NCI-H526 (cell line): ENCODE results near the gene ATP10A.
"Not testable (repeated sequence)": the region's sequence is repeated elsewhere in the genome, so short reads cannot be mapped to it uniquely, and the experiment has no call there.

Experiments used
- DNase-seq, 2 experiments: peaks; one replicate each; lab custom pipeline; 2025; lab: John Stamatoyannopoulos, UW

Gene ATP10A

GRCh38 chr15:25771736-25772135, 91.4 kb downstream of the ATP10A start:
- not testable (repeated sequence) for DNase-seq

- no peak for DNase-seq
Observed at GRCh38 chr15:25771338-25771706, 91.8 kb downstream of the ATP10A start.

- DNase-seq, result no peak
Observed at GRCh38 chr15:25770618-25771337, 92.3 kb downstream of the ATP10A start.

- DNase-seq, result no peak
Observed at GRCh38 chr15:25770031-25770430, 93.1 kb downstream of the ATP10A start.

GRCh38 chr15:25768271-25768670, 94.9 kb downstream of the ATP10A start:
- DNase-seq, result no peak

DNA sequence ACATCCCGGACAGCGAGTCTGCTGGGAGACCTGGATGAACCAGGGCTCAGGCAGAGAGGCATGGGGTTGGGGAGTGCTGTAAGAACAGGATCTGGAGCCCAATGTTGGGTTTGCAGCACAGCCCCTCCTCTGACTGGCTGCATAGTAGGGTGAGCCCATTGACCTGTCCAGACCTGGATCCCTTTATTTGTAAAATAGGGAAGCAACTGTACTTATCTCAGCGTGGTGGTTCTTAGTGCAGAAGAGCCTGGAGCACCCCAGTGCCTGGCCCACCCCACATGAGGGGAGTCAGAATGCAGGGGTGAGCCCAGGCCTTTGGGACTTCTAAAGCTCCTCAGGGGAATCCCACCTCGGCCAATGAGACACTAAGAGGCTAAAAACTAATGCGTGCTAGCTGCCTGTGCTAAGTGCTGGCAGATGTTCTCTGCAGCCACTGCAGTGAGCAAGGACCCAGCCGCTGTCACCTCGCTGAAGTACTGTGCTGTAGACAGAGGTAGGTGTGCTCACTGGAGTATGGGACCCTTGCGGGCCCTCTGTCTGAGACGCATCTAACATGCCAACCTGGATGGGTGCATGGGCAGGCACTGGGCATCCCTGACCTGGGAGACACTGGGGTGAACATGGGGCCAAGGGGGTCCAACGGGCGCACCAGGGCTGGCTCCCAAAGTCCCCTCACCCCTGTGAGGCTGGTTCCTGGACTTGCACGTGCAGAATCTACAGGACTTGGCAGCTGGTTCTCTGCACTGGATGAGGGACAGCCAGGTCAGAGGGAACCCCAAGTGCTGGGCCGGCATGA, 95.6 kb downstream of the ATP10A start:
- DNase-seq, result no peak

GRCh38 chr15:25766417-25766816, 96.7 kb downstream of the ATP10A start:
- peak in 1 of 2 experiments; percentile 31 for DNase-seq

GRCh38 chr15:25764980-25765735, 98.0 kb downstream of the ATP10A start:
- no peak for DNase-seq

GRCh38 chr15:25763954-25764353, 99.2 kb downstream of the ATP10A start:
- DNase-seq, result peak in 1 of 2 experiments; percentile 34

DNA sequence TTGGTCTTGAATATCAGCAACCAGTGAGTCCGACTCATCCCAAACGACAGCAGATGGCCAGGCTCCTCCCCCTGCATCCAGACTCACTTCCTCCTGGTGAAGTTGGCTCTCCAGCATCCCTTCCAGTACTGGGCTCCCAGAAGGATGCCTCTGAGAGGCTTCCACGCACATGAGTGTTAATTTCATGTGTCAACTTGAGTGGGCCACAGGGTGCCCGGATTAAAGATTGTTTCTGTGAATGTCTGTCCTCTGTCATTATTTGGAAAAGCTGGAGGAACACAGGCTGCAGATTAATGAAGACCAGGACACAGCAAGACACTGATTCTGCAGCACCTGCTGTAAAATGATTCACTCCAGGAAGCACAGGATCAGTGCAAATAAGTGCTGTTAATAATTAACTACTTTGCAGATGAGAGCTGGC, 99.8 kb downstream of the ATP10A start:
- peak; percentile 72 to 73 for DNase-seq

GRCh38 chr15:25761971-25762662, 101.0 kb downstream of the ATP10A start:
- DNase-seq, result no peak

DNA sequence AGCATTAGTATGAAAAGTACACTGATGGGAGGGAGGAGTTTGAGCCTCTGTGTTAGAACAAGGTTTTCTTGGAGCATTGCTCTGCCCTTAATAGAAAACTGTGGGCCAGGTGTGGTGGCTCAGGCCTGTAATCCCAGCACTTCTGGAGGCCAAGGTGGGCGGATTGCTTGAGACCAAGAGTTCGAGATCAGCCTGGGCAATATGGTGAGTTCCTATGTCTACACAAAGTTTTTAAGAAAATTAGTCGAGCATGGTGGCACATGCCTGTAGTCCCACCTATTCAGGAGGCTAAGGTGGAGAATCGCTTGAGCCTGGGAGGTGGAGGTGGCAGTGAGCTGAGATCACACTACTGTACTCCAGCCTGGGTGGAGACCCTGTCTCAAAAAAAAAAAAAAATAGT, 103.7 kb downstream of the ATP10A start:
- no peak for DNase-seq

GRCh38 chr15:25758612-25759011, 104.5 kb downstream of the ATP10A start:
- DNase-seq, result not testable (repeated sequence)

GRCh38 chr15:25743548-25744275, 119.4 kb downstream of the ATP10A start:
- DNase-seq, result no peak

DNA sequence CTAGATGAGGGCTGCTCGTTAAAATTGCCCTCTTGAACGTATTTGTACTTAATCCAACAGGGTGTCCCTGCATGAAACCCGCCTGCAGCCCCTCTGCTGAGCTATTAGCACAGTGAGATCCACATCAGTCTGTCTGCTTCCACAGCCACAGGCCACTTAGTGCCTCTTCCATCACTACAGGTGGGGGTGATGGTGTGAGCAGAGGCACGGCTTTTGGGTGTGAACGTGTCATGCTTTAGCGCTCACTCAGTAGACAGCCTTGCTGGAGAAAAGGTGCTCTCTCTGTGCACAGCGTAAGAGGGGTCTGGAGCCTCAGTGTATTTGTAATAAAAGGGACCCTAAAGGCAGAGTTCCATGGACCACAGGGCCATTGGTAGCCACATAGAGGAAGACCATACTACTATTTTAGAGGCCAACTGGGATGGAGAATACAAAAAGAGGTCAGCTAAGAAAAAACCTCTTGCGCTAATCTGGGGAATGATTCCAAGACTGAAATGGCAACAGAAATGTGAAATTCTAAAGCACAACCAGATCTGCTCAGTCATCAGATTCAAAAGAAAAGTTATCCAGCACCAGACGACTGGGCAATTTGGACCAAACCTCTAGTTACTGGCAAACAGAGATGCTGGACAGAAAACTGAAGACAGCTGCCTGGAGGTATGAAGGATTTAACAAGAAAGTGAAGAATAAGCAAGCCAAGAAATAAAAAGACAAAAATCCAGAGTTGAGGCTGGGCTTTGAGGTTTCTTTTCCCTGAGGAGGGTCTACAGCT, 120.2 kb downstream of the ATP10A start:
- no peak for DNase-seq

DNA sequence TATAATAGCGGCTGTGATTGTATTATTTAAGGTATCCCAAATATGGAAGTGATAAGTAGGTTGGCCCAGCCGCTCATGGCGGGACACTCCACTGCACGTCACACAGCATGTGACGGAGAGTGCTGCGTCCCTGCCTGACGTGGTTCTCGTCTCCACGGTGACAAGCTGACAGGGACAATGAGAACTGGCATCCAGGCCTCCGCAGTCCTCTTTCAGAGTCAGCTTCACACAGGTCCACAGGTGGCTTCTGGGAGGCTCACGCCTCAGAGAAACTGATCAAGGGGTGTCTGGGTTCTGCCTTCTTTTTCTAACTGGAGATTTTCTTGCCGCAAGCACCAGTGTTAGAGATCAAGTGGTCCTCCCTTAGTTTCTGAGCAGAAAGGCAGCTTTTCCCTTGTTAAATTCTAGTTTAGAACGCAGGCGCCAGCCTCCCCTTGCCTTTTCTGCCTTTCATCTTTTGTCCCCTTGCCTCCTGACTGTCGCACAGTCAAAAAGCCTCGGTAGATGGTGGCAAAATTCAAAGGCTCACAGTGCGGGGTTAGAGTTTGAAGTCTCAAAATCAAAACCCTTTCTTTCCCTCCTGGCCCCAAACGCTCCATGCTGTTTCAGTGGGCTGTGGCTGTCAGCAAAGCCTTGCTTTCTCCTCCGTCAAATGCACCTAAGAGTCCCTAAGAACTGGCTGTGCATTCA, 120.9 kb downstream of the ATP10A start:
- no peak for DNase-seq

GRCh38 chr15:25741256-25741580, 121.9 kb downstream of the ATP10A start:
- no peak for DNase-seq

GRCh38 chr15:25740383-25741255, 122.5 kb downstream of the ATP10A start:
- DNase-seq, result no peak

GRCh38 chr15:25739687-25740121, 123.4 kb downstream of the ATP10A start:
- DNase-seq, result peak; percentile 15 to 53
